Globus pallidus (tissue), 1 donor: ENCODE data around the gene MACROD2.

ENCODE experiments used
- DNase-seq: peaks from one replicate; pipeline ENCODE4 v3.0.0-alpha.2; 2015; ENCODE audit warnings: low spot score

Gene MACROD2

GRCh38 chr20:14582855-14583254, 587.5 kb downstream of the MACROD2 start:
- DNase-seq: no peak

GRCh38 chr20:14583413-14583812, 588.1 kb downstream of the MACROD2 start:
- DNase-seq: no peak

GRCh38 chr20:14589383-14589782, 594.1 kb downstream of the MACROD2 start:
- DNase-seq: no peak

- DNase-seq: no peak
Measured at GRCh38 chr20:14595051-14595450, 599.7 kb downstream of the MACROD2 start.

GRCh38 chr20:14597206-14597715, 601.9 kb downstream of the MACROD2 start:
- no peak for DNase-seq

- DNase-seq: no peak
Measured at GRCh38 chr20:14599613-14600012, 604.3 kb downstream of the MACROD2 start.

GRCh38 chr20:14600527-14600926, 605.2 kb downstream of the MACROD2 start:
- no peak for DNase-seq

- DNase-seq: no peak
Measured at GRCh38 chr20:14604143-14604542, 608.8 kb downstream of the MACROD2 start.

- DNase-seq: no peak
Measured at GRCh38 chr20:14609328-14610221, 614.3 kb downstream of the MACROD2 start.

- no peak for DNase-seq
Measured at GRCh38 chr20:14611479-14611878, 616.2 kb downstream of the MACROD2 start.

- no peak for DNase-seq
Measured at GRCh38 chr20:14612391-14612790, 617.1 kb downstream of the MACROD2 start.

GRCh38 chr20:14616003-14616402, 620.7 kb downstream of the MACROD2 start:
- DNase-seq: no peak

GRCh38 chr20:14617123-14617522, 621.8 kb downstream of the MACROD2 start:
- DNase-seq: no peak

GRCh38 chr20:14619411-14619810, 624.1 kb downstream of the MACROD2 start:
- DNase-seq: no peak

GRCh38 chr20:14622796-14623195, 627.5 kb downstream of the MACROD2 start:
- DNase-seq: no peak

GRCh38 chr20:14631011-14631410, 635.7 kb downstream of the MACROD2 start:
- DNase-seq: no peak

- no peak for DNase-seq
Measured at GRCh38 chr20:14632906-14633305, 637.6 kb downstream of the MACROD2 start.

- no peak for DNase-seq
Measured at GRCh38 chr20:14633507-14633906, 638.2 kb downstream of the MACROD2 start.

- DNase-seq: no peak
Measured at GRCh38 chr20:14634665-14635064, 639.3 kb downstream of the MACROD2 start.

GRCh38 chr20:14637441-14637840, 642.1 kb downstream of the MACROD2 start:
- DNase-seq: no peak

- DNase-seq: no peak
Measured at GRCh38 chr20:14643146-14643545, 647.8 kb downstream of the MACROD2 start.

GRCh38 chr20:14643556-14643955, 648.2 kb downstream of the MACROD2 start:
- DNase-seq: no peak

- no peak for DNase-seq
Measured at GRCh38 chr20:14644306-14645097, 649.2 kb downstream of the MACROD2 start.
